Chondrocyte (in vitro differentiated cells): ENCODE data around the gene ADARB1. TPM values are rescaled to one million over a fixed set of nuclear protein-coding genes. Genes with fewer than 3 reads are reported as not detected.

Source experiments
- DNase-seq: peaks from one replicate; pipeline ENCODE4 v3.0.0; 2021; ENCODE audit warnings: mixed read lengths, low spot score
- H3K27ac Mint-ChIP-seq: one replicate; pipeline ENCODE4 v1.8.0; 2021; ENCODE audit warnings: mild to moderate bottlenecking, moderate library complexity, mixed read lengths; ENCODE audit not compliant: unreplicated experiment
- H3K27me3 Mint-ChIP-seq: 2 replicates; pipeline ENCODE4 v1.8.0; 2021; ENCODE audit warnings: low read depth, mixed read lengths
- H3K36me3 Mint-ChIP-seq: 2 replicates; pipeline ENCODE4 v1.8.0; 2021; ENCODE audit warnings: low read depth, mixed read lengths
- H3K4me1 Mint-ChIP-seq: 2 replicates; pipeline ENCODE4 v1.8.0; 2021; ENCODE audit warnings: low read depth, mild to moderate bottlenecking, mixed read lengths
- H3K4me3 Mint-ChIP-seq: one replicate; pipeline ENCODE4 v1.8.0; 2021; ENCODE audit warnings: mild to moderate bottlenecking, moderate library complexity, mixed read lengths; ENCODE audit not compliant: unreplicated experiment
- H3K9me3 Mint-ChIP-seq: 2 replicates; pipeline ENCODE4 v1.8.0; 2021; ENCODE audit warnings: low read depth, mixed read lengths
- total RNA-seq: library from RNA; stranded (reverse); gene quantifications from 3 replicates; pipeline ENCODE4 v1.2.1, GENCODE V29; 2021
- TF ChIP-seq, protein P1 (sequence below): fragments of 200-600 bp; sonication (generic); IDR thresholded peaks from 2 replicates; pipeline ENCODE4 v1.5.0; 2021; ENCODE audit warnings: antibody characterized with exemption, mild to moderate bottlenecking, moderate library complexity

The ADARB1 gene
- total RNA-seq, 1 donor from 2014 or later: 92.8 TPM

DNA sequence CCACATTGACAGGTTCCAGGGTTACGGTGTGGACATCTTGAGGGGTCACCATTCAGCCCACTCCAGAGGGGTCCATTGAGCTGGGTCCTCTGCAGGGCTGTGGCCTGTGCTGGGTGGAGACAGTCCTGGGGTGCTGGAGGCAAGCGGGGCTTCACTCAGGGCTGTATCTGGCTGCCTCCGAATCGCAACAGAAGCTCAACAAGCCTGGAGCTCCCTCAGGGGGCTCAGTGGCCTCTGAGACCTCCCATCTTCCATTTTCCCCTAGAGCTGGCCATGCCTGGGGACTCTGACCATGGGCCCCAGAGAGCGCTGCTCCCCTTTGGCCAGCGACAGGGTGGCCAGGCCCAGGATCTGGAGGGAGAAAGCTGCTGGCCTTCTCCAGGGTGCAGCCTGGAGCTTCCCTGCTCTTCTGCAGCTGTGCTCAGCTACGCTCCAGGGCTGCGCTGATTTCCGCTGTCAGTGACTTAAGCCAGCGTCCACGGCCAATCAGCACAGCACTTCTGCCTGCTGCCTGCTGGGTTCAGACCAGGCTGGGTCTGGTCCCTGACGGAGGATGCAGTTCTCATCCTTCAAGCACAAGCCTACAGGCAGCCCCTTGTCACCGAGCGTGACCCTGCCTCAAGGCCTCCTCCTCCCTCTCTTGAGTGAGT lies 45.0 kb upstream of the ADARB1 start:
- TF ChIP-seq, protein P1, sequence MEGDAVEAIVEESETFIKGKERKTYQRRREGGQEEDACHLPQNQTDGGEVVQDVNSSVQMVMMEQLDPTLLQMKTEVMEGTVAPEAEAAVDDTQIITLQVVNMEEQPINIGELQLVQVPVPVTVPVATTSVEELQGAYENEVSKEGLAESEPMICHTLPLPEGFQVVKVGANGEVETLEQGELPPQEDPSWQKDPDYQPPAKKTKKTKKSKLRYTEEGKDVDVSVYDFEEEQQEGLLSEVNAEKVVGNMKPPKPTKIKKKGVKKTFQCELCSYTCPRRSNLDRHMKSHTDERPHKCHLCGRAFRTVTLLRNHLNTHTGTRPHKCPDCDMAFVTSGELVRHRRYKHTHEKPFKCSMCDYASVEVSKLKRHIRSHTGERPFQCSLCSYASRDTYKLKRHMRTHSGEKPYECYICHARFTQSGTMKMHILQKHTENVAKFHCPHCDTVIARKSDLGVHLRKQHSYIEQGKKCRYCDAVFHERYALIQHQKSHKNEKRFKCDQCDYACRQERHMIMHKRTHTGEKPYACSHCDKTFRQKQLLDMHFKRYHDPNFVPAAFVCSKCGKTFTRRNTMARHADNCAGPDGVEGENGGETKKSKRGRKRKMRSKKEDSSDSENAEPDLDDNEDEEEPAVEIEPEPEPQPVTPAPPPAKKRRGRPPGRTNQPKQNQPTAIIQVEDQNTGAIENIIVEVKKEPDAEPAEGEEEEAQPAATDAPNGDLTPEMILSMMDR: no peak
- H3K4me1 Mint-ChIP-seq: peaks cover 37% of the 10 kb centered on the region
- DNase-seq: peak; percentile 86

DNA sequence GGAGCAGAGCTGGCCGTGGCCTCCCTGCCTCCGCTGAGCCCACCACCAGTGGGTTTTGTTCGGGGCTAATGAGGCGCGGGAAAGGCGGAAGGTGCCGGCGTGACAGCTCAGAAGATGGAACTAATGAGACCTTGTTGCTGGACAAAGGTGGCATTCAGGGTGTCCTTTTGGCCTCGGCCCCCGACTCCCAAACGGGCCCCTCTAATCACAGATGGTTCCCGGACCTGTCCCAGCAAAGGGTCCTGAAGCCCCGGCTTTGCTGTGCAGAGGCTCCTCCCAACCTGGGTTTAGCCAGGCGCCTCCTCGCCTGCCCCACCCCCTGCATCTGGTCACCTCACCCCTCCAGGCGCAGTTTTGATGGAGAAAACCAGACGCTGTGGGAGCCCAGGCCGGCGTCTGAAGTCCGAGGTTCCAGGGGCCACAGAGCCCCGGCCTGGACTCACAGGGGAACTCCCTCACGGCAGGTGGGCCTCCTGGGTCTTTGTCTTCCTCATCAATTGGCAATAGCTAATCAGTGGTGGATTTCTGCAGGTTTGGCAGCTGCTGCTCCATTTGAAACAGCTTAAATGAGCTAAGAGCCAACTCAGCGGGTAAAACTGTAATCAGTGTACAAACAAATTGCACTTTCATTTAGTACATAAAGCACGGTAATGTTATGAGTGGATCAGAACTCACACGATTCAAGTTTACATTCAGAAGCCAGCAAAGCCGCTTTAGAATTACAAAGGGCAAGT lies 44.3 kb upstream of the ADARB1 start:
- Mint-ChIP-seq H3K9me3 (no peaks in the 10 kb centered on the region), H3K27me3 (peaks cover 2% of the 10 kb centered on the region), H3K27ac (peak overlapping the region; percentile 86), H3K4me1 (peaks cover 42% of the 10 kb centered on the region), H3K4me3 (no peak overlapping the region), H3K36me3 (no peaks in the 10 kb centered on the region)
- peak; percentile 83 for DNase-seq
- TF ChIP-seq, protein P1: no peak

More for the DNA sequence above, 45.0 kb upstream of the ADARB1 start:
- no peak overlapping the region for H3K4me3 Mint-ChIP-seq
- H3K9me3 Mint-ChIP-seq: peaks cover 6% of the 10 kb centered on the region
- H3K27ac Mint-ChIP-seq: no peak overlapping the region
- H3K36me3 Mint-ChIP-seq: peaks cover 2% of the 10 kb centered on the region
- peaks cover 2% of the 10 kb centered on the region for H3K27me3 Mint-ChIP-seq

DNA sequence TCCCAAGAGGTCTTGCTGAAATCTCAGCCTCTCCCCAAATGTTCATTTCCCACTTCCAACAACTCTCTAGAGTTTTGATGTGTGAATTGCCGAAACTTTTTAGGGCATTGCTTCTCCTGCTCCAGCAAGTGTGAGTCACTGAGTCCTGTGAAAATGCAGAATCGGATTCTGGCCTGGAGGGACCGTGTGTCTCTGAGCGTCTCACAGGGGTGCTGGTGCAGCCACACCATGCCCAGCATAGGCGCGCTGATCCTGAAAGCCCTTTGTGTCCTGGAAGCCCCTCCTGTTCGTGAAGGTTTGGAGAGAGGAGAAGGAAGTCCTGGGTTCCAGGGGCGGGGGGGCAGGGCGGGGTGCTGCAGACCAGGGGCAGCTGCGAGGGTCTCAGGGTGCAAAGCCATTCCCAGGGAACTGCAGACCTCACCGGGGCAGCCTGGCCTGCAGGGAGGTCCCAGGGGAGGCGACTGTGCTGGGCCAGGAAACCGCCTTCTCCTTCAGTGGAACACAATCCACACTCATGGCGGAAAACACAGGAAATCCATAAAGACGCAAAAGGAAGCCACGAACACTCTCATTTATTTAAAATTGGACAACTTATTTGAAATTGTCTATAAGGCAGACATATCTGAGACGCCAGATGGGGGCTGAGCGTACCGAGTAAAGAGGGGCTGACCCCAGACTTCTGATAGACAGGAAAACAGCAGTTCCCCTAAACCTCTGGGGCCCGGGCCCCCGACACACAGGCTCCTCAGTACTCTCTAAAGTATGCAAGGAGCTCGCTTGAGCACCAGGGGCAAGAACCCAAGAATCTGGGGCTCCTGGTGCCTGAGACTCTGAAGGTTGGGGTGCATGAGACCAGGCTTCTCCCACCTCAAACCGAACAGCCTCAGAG lies 43.5 kb upstream of the ADARB1 start:
- peaks cover 1% of the 10 kb centered on the region for H3K36me3 Mint-ChIP-seq
- H3K27ac Mint-ChIP-seq: peak overlapping the region; percentile 86
- H3K4me3 Mint-ChIP-seq: peak overlapping the region; percentile 36
- H3K9me3 Mint-ChIP-seq: peaks cover 2% of the 10 kb centered on the region
- peaks cover 43% of the 10 kb centered on the region for H3K4me1 Mint-ChIP-seq
- no peak for DNase-seq
- TF ChIP-seq, protein P1: no peak
- peaks cover 2% of the 10 kb centered on the region for H3K27me3 Mint-ChIP-seq

DNA sequence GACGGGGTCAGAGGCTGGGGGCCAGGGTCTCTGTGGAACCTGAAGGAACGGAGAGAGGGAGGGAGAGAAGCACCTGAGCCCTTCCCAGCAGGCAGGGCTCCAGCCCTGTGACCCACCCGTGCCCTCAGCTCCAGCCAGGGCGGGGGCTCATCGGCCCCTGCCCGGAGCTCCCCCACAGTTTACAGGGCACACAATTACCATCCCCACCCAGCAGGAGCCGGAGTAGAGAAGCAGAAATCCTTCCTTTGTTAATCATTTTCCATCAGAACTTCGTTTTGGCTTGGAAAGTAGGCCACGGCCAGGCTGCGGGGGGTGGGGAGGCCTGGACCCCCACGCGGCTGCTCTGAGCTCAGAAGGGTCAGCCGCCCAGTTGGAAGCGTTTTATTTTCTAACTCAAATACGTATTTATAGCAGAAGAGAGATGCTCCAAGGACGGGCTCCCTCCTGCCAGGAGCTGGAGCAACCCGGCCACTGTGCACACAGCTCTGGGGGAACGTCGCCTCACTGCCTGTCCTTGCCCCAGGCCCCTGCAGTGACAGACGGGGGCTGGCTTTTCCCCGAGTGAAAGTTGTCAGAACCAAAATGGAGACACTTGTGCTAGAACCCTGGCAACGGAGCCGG lies 42.7 kb upstream of the ADARB1 start:
- TF ChIP-seq, protein P1: no peak
- H3K27ac Mint-ChIP-seq: no peak overlapping the region
- H3K4me3 Mint-ChIP-seq: no peak overlapping the region
- peaks cover 43% of the 10 kb centered on the region for H3K4me1 Mint-ChIP-seq
- H3K27me3 Mint-ChIP-seq: peaks cover 2% of the 10 kb centered on the region
- H3K36me3 Mint-ChIP-seq: peaks cover 2% of the 10 kb centered on the region
- DNase-seq: no peak
- H3K9me3 Mint-ChIP-seq: peaks cover 7% of the 10 kb centered on the region
